ENCODE data around the gene TBC1D22A. TPM values are rescaled to one million over a fixed set of nuclear protein-coding genes. Genes with fewer than 3 reads are reported as not detected.

TBC1D22A gene
- total RNA-seq, 2 experiments from 2014 or later: 22.3 to 43.9 TPM

DNA sequence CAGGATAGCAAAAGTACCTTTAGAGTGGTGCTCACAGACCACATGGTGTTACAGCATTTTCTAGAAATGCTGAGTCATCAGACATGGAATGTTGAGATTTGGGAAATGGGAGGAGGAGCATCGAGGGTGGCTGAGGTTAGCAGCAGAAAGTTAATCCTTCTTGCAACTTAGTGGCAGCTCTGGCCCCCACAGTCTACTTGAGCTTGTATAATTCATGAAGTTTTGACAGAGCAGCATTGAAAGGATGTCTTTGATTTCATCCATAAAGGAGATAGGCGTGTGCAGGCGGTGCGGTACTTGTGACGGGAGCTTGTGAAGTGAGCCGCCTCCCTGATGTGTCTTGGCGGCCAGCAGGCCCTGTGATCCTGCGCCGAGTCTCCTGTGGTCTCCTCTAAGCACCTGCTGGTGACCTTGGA lies 330.5 kb downstream of the TBC1D22A start:
- no peak for TF ChIP-seq EZH2phosphoT487 (IDR thresholded peaks at IDR 0.05; ENCODE audit: borderline replicate concordance, low read depth, low read length)
- TF ChIP-seq, protein P1, sequence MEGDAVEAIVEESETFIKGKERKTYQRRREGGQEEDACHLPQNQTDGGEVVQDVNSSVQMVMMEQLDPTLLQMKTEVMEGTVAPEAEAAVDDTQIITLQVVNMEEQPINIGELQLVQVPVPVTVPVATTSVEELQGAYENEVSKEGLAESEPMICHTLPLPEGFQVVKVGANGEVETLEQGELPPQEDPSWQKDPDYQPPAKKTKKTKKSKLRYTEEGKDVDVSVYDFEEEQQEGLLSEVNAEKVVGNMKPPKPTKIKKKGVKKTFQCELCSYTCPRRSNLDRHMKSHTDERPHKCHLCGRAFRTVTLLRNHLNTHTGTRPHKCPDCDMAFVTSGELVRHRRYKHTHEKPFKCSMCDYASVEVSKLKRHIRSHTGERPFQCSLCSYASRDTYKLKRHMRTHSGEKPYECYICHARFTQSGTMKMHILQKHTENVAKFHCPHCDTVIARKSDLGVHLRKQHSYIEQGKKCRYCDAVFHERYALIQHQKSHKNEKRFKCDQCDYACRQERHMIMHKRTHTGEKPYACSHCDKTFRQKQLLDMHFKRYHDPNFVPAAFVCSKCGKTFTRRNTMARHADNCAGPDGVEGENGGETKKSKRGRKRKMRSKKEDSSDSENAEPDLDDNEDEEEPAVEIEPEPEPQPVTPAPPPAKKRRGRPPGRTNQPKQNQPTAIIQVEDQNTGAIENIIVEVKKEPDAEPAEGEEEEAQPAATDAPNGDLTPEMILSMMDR (conservative IDR thresholded peaks at IDR 0.05; ENCODE audit: low read length): no peak
- Histone ChIP-seq H3K4me1 (ENCODE audit: insufficient read depth, low read length, poor library complexity, severe bottlenecking) (no peaks in the 10 kb centered on the region), H4K20me1 (ENCODE audit: insufficient read depth, low read length) (no peaks in the 10 kb centered on the region), H2AFZ (ENCODE audit: low read length) (no peak overlapping the region), H3K9me3 (ENCODE audit: low read length) (no peaks in the 10 kb centered on the region), H3K79me2 (ENCODE audit: insufficient read depth, low read depth, low read length) (no peaks in the 10 kb centered on the region), H3K27ac (ENCODE audit: low read depth, low read length, poor library complexity, severe bottlenecking) (no peak overlapping the region), H3K36me3 (ENCODE audit: insufficient read depth, low read length) (no peaks in the 10 kb centered on the region), H3K4me3 (ENCODE audit: low read depth, low read length, poor library complexity, severe bottlenecking) (no peak overlapping the region), H3K9me2 (ENCODE audit: insufficient read depth, low read length) (no peaks in the 10 kb centered on the region), H3K4me2 (ENCODE audit: low read length) (no peak overlapping the region)
- no peak for DNase-seq (ENCODE audit: low spot score)
- ChIA-PET POLR2A (no interaction called here), CTCF (ENCODE audit: unreplicated experiment) (no interaction called here)
- BruUV-seq (replicated peaks): no TSS peak
- intact Hi-C loops (cut with micrococcal nuclease; ENCODE audit: unreplicated experiment): no loop called here

DNA sequence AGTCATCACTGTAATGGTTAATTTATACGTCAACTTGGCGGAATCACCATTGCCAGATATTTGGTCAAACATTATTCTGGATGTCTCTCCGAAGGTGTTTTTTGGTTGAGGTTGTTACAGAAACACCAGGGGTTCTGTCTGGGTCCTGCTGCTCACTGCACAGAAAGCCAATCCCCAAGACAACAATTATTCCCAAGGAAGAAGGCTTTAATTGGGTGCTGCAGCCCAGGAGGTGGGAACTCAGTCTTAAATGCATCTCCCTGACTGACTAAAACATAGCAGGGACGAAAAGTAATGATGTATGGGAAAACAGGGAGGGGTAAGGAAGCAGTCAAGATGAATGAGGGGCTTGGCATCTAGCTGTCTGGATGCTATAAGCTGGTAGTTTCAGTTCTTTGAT lies 331.3 kb downstream of the TBC1D22A start:
- Histone ChIP-seq H3K4me2 (ENCODE audit: low read length) (no peak overlapping the region), H3K36me3 (ENCODE audit: insufficient read depth, low read length) (no peaks in the 10 kb centered on the region), H3K9me2 (ENCODE audit: insufficient read depth, low read length) (no peaks in the 10 kb centered on the region), H3K79me2 (ENCODE audit: insufficient read depth, low read depth, low read length) (no peaks in the 10 kb centered on the region), H3K27ac (ENCODE audit: low read depth, low read length, poor library complexity, severe bottlenecking) (no peak overlapping the region), H4K20me1 (ENCODE audit: insufficient read depth, low read length) (no peaks in the 10 kb centered on the region), H3K4me1 (ENCODE audit: insufficient read depth, low read length, poor library complexity, severe bottlenecking) (no peaks in the 10 kb centered on the region), H2AFZ (ENCODE audit: low read length) (no peak overlapping the region), H3K9me3 (ENCODE audit: low read length) (no peaks in the 10 kb centered on the region), H3K4me3 (ENCODE audit: low read depth, low read length, poor library complexity, severe bottlenecking) (no peak overlapping the region)
- POLR2A ChIA-PET: no interaction called here
- no peak for DNase-seq (ENCODE audit: low spot score)
- no TSS peak for BruUV-seq (replicated peaks)
- TF ChIP-seq EZH2phosphoT487 (IDR thresholded peaks at IDR 0.05; ENCODE audit: borderline replicate concordance, low read depth, low read length): no peak
- TF ChIP-seq, protein P1 (conservative IDR thresholded peaks at IDR 0.05; ENCODE audit: low read length): no peak
- intact Hi-C loops (cut with micrococcal nuclease; ENCODE audit: unreplicated experiment): no loop called here
- CTCF ChIA-PET (ENCODE audit: unreplicated experiment): no interaction called here

DNA sequence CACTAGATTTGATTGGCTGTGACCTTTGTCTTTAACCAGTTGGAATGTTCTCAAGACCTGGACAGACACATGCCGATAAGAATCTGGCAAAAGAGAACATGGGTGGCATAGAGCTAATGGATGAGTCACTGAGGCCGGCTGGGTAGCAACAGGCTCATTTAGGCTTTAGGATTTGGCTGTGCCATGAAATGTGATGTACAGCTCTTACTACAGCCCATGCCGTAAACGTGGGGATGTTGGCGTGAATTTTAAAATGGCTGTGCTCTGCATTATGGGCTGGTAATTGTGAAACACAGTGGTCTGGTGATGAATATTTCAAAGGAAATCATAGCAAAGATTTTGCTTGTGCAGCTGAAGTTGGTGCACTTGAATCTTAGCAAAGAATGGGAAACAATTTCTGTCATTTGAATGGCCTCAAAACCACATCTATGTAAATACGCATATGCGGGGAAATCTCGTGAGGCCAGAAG lies 332.4 kb downstream of the TBC1D22A start:
- no TSS peak for BruUV-seq (replicated peaks)
- POLR2A ChIA-PET: no interaction called here
- Histone ChIP-seq H3K4me2 (ENCODE audit: low read length) (no peak overlapping the region), H3K9me2 (ENCODE audit: insufficient read depth, low read length) (no peaks in the 10 kb centered on the region), H3K36me3 (ENCODE audit: insufficient read depth, low read length) (no peaks in the 10 kb centered on the region), H3K79me2 (ENCODE audit: insufficient read depth, low read depth, low read length) (no peaks in the 10 kb centered on the region), H2AFZ (ENCODE audit: low read length) (no peak overlapping the region), H3K4me3 (ENCODE audit: low read depth, low read length, poor library complexity, severe bottlenecking) (no peak overlapping the region), H3K27ac (ENCODE audit: low read depth, low read length, poor library complexity, severe bottlenecking) (no peak overlapping the region), H3K9me3 (ENCODE audit: low read length) (no peaks in the 10 kb centered on the region), H3K4me1 (ENCODE audit: insufficient read depth, low read length, poor library complexity, severe bottlenecking) (no peaks in the 10 kb centered on the region), H4K20me1 (ENCODE audit: insufficient read depth, low read length) (no peaks in the 10 kb centered on the region)
- DNase-seq (ENCODE audit: low spot score): no peak
- intact Hi-C loops (cut with micrococcal nuclease; ENCODE audit: unreplicated experiment): no loop called here
- TF ChIP-seq EZH2phosphoT487 (IDR thresholded peaks at IDR 0.05; ENCODE audit: borderline replicate concordance, low read depth, low read length): no peak
- TF ChIP-seq, protein P1 (conservative IDR thresholded peaks at IDR 0.05; ENCODE audit: low read length): no peak
- CTCF ChIA-PET (ENCODE audit: unreplicated experiment): no interaction called here

Measured in OCI-LY7 (cell line).